Mammary epithelial cell (primary cell): ENCODE data around the gene GRAMD2A.

Source experiments
- CTCF ChIP-seq, 2 donors: IDR thresholded peaks in 1 of 2; conservative IDR thresholded peaks in 1 of 2; 2 replicates each; pipeline ENCODE4 v1.5.1; 2011 to 2012; ENCODE audit warnings: inconsistent platforms in 2 of 2, low read length in 2 of 2, mild to moderate bottlenecking in 2 of 2, control low read depth in 1 of 2, low read depth in 1 of 2; ENCODE audit not compliant: insufficient read depth in 1 of 2; ENCODE audit errors: extremely low read depth in 1 of 2
- EZH2 ChIP-seq: IDR thresholded peaks from 2 replicates; pipeline ENCODE4 v1.6.1; 2012; ENCODE audit warnings: low read length, inconsistent platforms, borderline replicate concordance

DNA sequence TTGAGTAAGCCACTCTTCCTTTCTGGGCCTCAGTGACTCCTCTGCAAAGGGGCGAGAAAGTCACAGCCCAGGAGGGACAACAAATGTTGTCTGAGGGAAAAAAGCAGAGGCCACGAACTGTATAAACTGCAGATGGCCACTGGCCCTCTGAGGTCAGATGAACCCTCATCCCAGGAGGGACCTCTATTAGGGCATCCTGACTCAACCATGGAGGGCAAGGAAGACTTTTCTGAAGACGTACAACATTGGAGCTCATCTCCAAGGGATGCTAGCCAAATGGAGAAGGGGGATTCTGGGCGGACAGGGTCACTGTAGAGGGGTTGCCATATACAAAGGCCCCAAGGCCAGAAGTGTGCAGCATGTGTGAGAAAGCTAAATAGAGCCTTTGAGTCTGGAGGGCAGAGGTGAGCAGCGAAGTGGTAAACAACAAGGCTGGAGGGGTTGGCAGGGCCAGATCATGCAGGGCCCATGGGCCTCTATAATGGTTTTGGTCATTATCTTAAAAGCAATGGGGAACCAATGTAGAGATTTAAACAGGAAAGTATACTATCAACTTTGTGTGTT, 16.7 kb downstream of the GRAMD2A start:
- TF ChIP-seq CTCF (conservative IDR thresholded peaks at IDR 0.05 in 1 of 2, IDR thresholded peaks at IDR 0.05 in 1 of 2; ENCODE audit: extremely low read depth in 1 of 2, insufficient read depth in 1 of 2, low read depth in 1 of 2, low read length in 2 of 2) (no peak), EZH2 (no peak)
